ENCODE data around the gene MTAP. TPM values are rescaled to one million over a fixed set of nuclear protein-coding genes. Genes with fewer than 3 reads are reported as not detected.

MTAP gene
- total RNA-seq, 1 donor from 2014 or later: 56.1 TPM

GRCh38 chr9:21852754-21853153 is 50.3 kb downstream of the MTAP start:
- H3K36me3 Mint-ChIP-seq (ENCODE audit: low read depth, unreplicated experiment): peaks cover 47% of the 10 kb centered on the region
- no peak for FAIRE-seq
- H3K36me3 ChIP-seq (ENCODE audit: insufficient read depth, low read length): peaks cover 39% of the 10 kb centered on the region

GRCh38 chr9:21853414-21853813 is 51.0 kb downstream of the MTAP start:
- Histone ChIP-seq H3K9ac (ENCODE audit: low read length) (no peak overlapping the region), H3K4me1 (ENCODE audit: insufficient read depth, low read length) (peaks cover 14% of the 10 kb centered on the region), H3K27me3 (ENCODE audit: insufficient read depth, low read length) (no peaks in the 10 kb centered on the region), H4K20me1 (ENCODE audit: insufficient read depth, low read length) (no peaks in the 10 kb centered on the region), H3K36me3 (ENCODE audit: insufficient read depth, low read length) (peaks cover 40% of the 10 kb centered on the region), H3K4me3 (ENCODE audit: insufficient read depth, low read depth, low read length) (no peak overlapping the region), H3K9me3 (ENCODE audit: insufficient read depth, low read depth, low read length) (peaks cover 4% of the 10 kb centered on the region), H2AFZ (ENCODE audit: low read depth, low read length) (no peak overlapping the region), H3K4me2 (ENCODE audit: low read length) (no peak overlapping the region), H3K27ac (ENCODE audit: low read depth, low read length) (peak overlapping the region; percentile 62), H3K79me2 (ENCODE audit: insufficient read depth, low read length) (no peaks in the 10 kb centered on the region)
- TF ChIP-seq CTCF (IDR thresholded peaks at IDR 0.05; ENCODE audit: insufficient read depth, low read depth, low read length): no peak
- H3K4me1 Mint-ChIP-seq (ENCODE audit: low read depth, unreplicated experiment): peaks cover 14% of the 10 kb centered on the region
- FAIRE-seq (no peak), DNase-seq (ENCODE audit: low read depth) (no peak)
- H3K36me3 Mint-ChIP-seq (ENCODE audit: low read depth, unreplicated experiment): peaks cover 45% of the 10 kb centered on the region
- no peaks in the 10 kb centered on the region for H3K27me3 Mint-ChIP-seq (ENCODE audit: low read depth, unreplicated experiment)
- H3K27ac Mint-ChIP-seq (ENCODE audit: unreplicated experiment): no peak overlapping the region
- no peak overlapping the region for H3K4me3 Mint-ChIP-seq (ENCODE audit: unreplicated experiment)
- peaks cover 8% of the 10 kb centered on the region for H3K9me3 Mint-ChIP-seq (ENCODE audit: unreplicated experiment)

More at GRCh38 chr9:21852754-21853153, 50.3 kb downstream of the MTAP start:
- TF ChIP-seq EZH2 (IDR thresholded peaks at IDR 0.05; ENCODE audit: insufficient read depth, low read length) (no peak), CTCF (IDR thresholded peaks at IDR 0.05; ENCODE audit: insufficient read depth, low read depth, low read length) (no peak)
- Histone ChIP-seq H3K9ac (ENCODE audit: low read length) (no peak overlapping the region), H3K4me2 (ENCODE audit: low read length) (no peak overlapping the region), H4K20me1 (ENCODE audit: insufficient read depth, low read length) (no peaks in the 10 kb centered on the region), H3K27me3 (ENCODE audit: insufficient read depth, low read length) (no peaks in the 10 kb centered on the region), H3K79me2 (ENCODE audit: insufficient read depth, low read length) (no peaks in the 10 kb centered on the region), H3K4me1 (ENCODE audit: insufficient read depth, low read length) (peaks cover 14% of the 10 kb centered on the region), H3K9me3 (ENCODE audit: insufficient read depth, low read depth, low read length) (peaks cover 9% of the 10 kb centered on the region), H3K27ac (ENCODE audit: low read depth, low read length) (no peak overlapping the region), H2AFZ (ENCODE audit: low read depth, low read length) (no peak overlapping the region), H3K4me3 (ENCODE audit: insufficient read depth, low read depth, low read length) (no peak overlapping the region)
- Mint-ChIP-seq H3K4me3 (ENCODE audit: unreplicated experiment) (no peak overlapping the region), H3K27me3 (ENCODE audit: low read depth, unreplicated experiment) (no peaks in the 10 kb centered on the region), H3K4me1 (ENCODE audit: low read depth, unreplicated experiment) (peaks cover 14% of the 10 kb centered on the region), H3K27ac (ENCODE audit: unreplicated experiment) (no peak overlapping the region), H3K9me3 (ENCODE audit: unreplicated experiment) (peaks cover 9% of the 10 kb centered on the region)
- DNase-seq (ENCODE audit: low read depth): no peak

- H3K36me3 ChIP-seq (ENCODE audit: insufficient read depth, low read length): peaks cover 45% of the 10 kb centered on the region
- H3K9me3 ChIP-seq (ENCODE audit: insufficient read depth, low read depth, low read length): no peaks in the 10 kb centered on the region
- no peak overlapping the region for H3K4me3 Mint-ChIP-seq (ENCODE audit: unreplicated experiment)
- no peak overlapping the region for H3K4me2 ChIP-seq (ENCODE audit: low read length)
- H3K36me3 Mint-ChIP-seq (ENCODE audit: low read depth, unreplicated experiment): peaks cover 44% of the 10 kb centered on the region
- H3K27me3 Mint-ChIP-seq (ENCODE audit: low read depth, unreplicated experiment): no peaks in the 10 kb centered on the region
- no peaks in the 10 kb centered on the region for H3K79me2 ChIP-seq (ENCODE audit: insufficient read depth, low read length)
- no peaks in the 10 kb centered on the region for H3K27me3 ChIP-seq (ENCODE audit: insufficient read depth, low read length)
- H3K9me3 Mint-ChIP-seq (ENCODE audit: unreplicated experiment): peaks cover 2% of the 10 kb centered on the region
- FAIRE-seq: no peak
- no peaks in the 10 kb centered on the region for H4K20me1 ChIP-seq (ENCODE audit: insufficient read depth, low read length)
- peaks cover 14% of the 10 kb centered on the region for H3K4me1 Mint-ChIP-seq (ENCODE audit: low read depth, unreplicated experiment)
- peak overlapping the region; percentile 12 for H3K9ac ChIP-seq (ENCODE audit: low read length)
- no peak for TF ChIP-seq CTCF (IDR thresholded peaks at IDR 0.05; ENCODE audit: insufficient read depth, low read depth, low read length)
- peak overlapping the region; percentile 62 for H3K27ac ChIP-seq (ENCODE audit: low read depth, low read length)
- H3K4me3 ChIP-seq (ENCODE audit: insufficient read depth, low read depth, low read length): no peak overlapping the region
- H2AFZ ChIP-seq (ENCODE audit: low read depth, low read length): no peak overlapping the region
- DNase-seq (ENCODE audit: low read depth): no peak
- H3K27ac Mint-ChIP-seq (ENCODE audit: unreplicated experiment): no peak overlapping the region
- peaks cover 14% of the 10 kb centered on the region for H3K4me1 ChIP-seq (ENCODE audit: insufficient read depth, low read length)
Observed at GRCh38 chr9:21854119-21854518, 51.7 kb downstream of the MTAP start.
